ENCODE measurements around the gene ZNRF2. TPM values are rescaled to one million over a fixed set of nuclear protein-coding genes. Genes with fewer than 3 reads are reported as not detected.

ZNRF2 gene
- total and polyA plus RNA-seq, 7 donors, result 14.4 to 33.8 (median 22.5) TPM

- WGBS, 2 donors, result 48 to 71% methylated on average over 7 of the region's 7 CpGs
- Histone ChIP-seq H3K4me1 (peaks cover 0 to 16% (median 13%) of the 10 kb centered on the region in 4 donors), H3K36me3 (no peaks in the 10 kb centered on the region), H3K9me3 (no peaks in the 10 kb centered on the region), H3K27ac (peak overlapping the region in 1 of 4 donors; percentile 3), H3K4me3 (no peak overlapping the region), H3K27me3 (no peaks in the 10 kb centered on the region)
- intact Hi-C loops (cut with DNase I), result no loop called here
- DNase-seq, result peak; percentile 70
- TF ChIP-seq EP300 (IDR thresholded peaks at IDR 0.05) (no peak), CTCF (IDR thresholded peaks at IDR 0.05) (no peak), POLR2AphosphoS5 (IDR thresholded peaks at IDR 0.05) (no peak), POLR2A (IDR thresholded peaks at IDR 0.05) (no peak)
Measured at GRCh38 chr7:30252885-30253795, 31.3 kb upstream of the ZNRF2 start.

- intact Hi-C loops (cut with DNase I), result no loop called here
- TF ChIP-seq EP300 (IDR thresholded peaks at IDR 0.05) (no peak), POLR2AphosphoS5 (IDR thresholded peaks at IDR 0.05) (no peak), POLR2A (IDR thresholded peaks at IDR 0.05) (no peak), CTCF (IDR thresholded peaks at IDR 0.05) (no peak)
- no peak overlapping the region for H3K27ac ChIP-seq
- no peak for DNase-seq
- 24 to 78% methylated on average over 3 of the region's 3 CpGs for WGBS, 2 donors
- peaks cover 0 to 16% (median 13%) of the 10 kb centered on the region in 4 donors for H3K4me1 ChIP-seq
- no peaks in the 10 kb centered on the region for H3K9me3 ChIP-seq
- H3K36me3 ChIP-seq, result no peaks in the 10 kb centered on the region
- no peak overlapping the region for H3K4me3 ChIP-seq
- H3K27me3 ChIP-seq, result no peaks in the 10 kb centered on the region
Measured at GRCh38 chr7:30253796-30254165, 30.6 kb upstream of the ZNRF2 start.

- TF ChIP-seq POLR2AphosphoS5 (IDR thresholded peaks at IDR 0.05) (no peak), POLR2A (IDR thresholded peaks at IDR 0.05) (no peak), CTCF (IDR thresholded peaks at IDR 0.05) (no peak), EP300 (IDR thresholded peaks at IDR 0.05) (no peak)
- Histone ChIP-seq H3K36me3 (no peaks in the 10 kb centered on the region), H3K27ac (no peak overlapping the region), H3K27me3 (no peaks in the 10 kb centered on the region), H3K9me3 (no peaks in the 10 kb centered on the region), H3K4me1 (peaks cover 0 to 16% (median 13%) of the 10 kb centered on the region in 4 donors), H3K4me3 (no peak overlapping the region)
- WGBS, 2 donors, result 26 to 73% methylated on average over 5 of the region's 5 CpGs
- no peak for DNase-seq
- intact Hi-C loops (cut with DNase I), result no loop called here
Measured at GRCh38 chr7:30254248-30254647, 30.1 kb upstream of the ZNRF2 start.

- Histone ChIP-seq H3K36me3 (no peaks in the 10 kb centered on the region), H3K27ac (no peak overlapping the region), H3K4me1 (peaks cover 0 to 16% (median 13%) of the 10 kb centered on the region in 4 donors), H3K27me3 (no peaks in the 10 kb centered on the region), H3K4me3 (no peak overlapping the region), H3K9me3 (no peaks in the 10 kb centered on the region)
- DNase-seq, result no peak
- intact Hi-C loops (cut with DNase I), result no loop called here
- WGBS, 2 donors, result 18 to 64% methylated on average over 4 of the region's 4 CpGs
- TF ChIP-seq POLR2AphosphoS5 (IDR thresholded peaks at IDR 0.05), result no peak
- no peak for TF ChIP-seq EP300 (IDR thresholded peaks at IDR 0.05)
- no peak for TF ChIP-seq POLR2A (IDR thresholded peaks at IDR 0.05)
- TF ChIP-seq CTCF (IDR thresholded peaks at IDR 0.05), result no peak
Measured at GRCh38 chr7:30254717-30255063, 29.7 kb upstream of the ZNRF2 start.
